ENCODE results near the gene TIMP4. TPM values are rescaled to one million over a fixed set of nuclear protein-coding genes. Genes with fewer than 3 reads are reported as not detected.

TIMP4 gene
- total RNA-seq, 1 donor from 2014 or later, result 0.75 TPM

DNA sequence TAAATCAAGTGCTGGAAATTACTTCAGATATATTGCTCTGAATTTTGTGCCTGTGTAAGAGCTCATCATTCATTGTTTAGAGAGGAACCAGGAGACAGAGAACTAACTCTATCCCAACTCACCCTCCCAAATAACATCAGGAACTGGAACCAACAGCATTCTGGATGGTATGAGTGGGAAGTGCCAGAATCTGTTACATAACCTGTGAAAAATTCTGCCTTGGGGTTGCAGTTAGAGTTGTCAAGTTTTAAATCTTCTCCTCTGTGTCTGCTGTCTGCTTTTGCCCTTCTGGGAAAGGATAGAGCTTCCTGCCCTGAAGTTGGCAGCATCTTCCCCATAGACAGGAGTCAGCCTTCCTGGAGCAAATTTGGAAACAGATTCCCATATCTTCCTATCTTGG, 41.2 kb downstream of the TIMP4 start:
- Mint-ChIP-seq H3K36me3 (ENCODE audit: low read depth) (no peaks in the 10 kb centered on the region), H3K9me3 (peaks cover 4% of the 10 kb centered on the region), H3K4me3 (no peak overlapping the region), H3K4me1 (no peaks in the 10 kb centered on the region), H3K27me3 (ENCODE audit: low read depth) (peaks cover 38% of the 10 kb centered on the region), H3K27ac (ENCODE audit: unreplicated experiment) (no peak overlapping the region)
- TF ChIP-seq, protein P1, sequence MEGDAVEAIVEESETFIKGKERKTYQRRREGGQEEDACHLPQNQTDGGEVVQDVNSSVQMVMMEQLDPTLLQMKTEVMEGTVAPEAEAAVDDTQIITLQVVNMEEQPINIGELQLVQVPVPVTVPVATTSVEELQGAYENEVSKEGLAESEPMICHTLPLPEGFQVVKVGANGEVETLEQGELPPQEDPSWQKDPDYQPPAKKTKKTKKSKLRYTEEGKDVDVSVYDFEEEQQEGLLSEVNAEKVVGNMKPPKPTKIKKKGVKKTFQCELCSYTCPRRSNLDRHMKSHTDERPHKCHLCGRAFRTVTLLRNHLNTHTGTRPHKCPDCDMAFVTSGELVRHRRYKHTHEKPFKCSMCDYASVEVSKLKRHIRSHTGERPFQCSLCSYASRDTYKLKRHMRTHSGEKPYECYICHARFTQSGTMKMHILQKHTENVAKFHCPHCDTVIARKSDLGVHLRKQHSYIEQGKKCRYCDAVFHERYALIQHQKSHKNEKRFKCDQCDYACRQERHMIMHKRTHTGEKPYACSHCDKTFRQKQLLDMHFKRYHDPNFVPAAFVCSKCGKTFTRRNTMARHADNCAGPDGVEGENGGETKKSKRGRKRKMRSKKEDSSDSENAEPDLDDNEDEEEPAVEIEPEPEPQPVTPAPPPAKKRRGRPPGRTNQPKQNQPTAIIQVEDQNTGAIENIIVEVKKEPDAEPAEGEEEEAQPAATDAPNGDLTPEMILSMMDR (conservative IDR thresholded peaks at IDR 0.05), result no peak
- no peak for DNase-seq (ENCODE audit: low read depth, low spot score)

DNA sequence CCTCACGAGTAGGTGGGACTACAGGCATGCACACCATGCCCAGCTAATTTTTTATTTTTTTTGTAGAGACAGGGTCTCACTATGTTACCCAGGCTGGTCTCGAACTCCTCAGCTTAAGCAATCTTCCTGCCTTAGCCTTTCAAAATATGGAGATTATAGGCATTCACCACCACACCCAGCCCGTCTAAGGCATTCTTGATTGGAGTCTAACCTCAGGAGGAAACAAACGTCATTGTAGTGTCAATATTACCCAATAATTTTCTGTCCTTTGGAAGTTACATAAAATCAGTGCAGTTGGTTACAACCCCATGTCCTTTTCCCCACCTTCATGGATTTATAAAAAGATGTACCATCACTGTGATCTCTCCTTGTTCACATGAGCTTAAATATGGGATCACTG, 41.8 kb downstream of the TIMP4 start:
- peaks cover 4% of the 10 kb centered on the region for H3K9me3 Mint-ChIP-seq
- no peaks in the 10 kb centered on the region for H3K36me3 Mint-ChIP-seq (ENCODE audit: low read depth)
- TF ChIP-seq, protein P1 (conservative IDR thresholded peaks at IDR 0.05), result no peak
- peaks cover 38% of the 10 kb centered on the region for H3K27me3 Mint-ChIP-seq (ENCODE audit: low read depth)
- no peak for DNase-seq (ENCODE audit: low read depth, low spot score)
- no peaks in the 10 kb centered on the region for H3K4me1 Mint-ChIP-seq
- H3K27ac Mint-ChIP-seq (ENCODE audit: unreplicated experiment), result no peak overlapping the region
- no peak overlapping the region for H3K4me3 Mint-ChIP-seq

DNA sequence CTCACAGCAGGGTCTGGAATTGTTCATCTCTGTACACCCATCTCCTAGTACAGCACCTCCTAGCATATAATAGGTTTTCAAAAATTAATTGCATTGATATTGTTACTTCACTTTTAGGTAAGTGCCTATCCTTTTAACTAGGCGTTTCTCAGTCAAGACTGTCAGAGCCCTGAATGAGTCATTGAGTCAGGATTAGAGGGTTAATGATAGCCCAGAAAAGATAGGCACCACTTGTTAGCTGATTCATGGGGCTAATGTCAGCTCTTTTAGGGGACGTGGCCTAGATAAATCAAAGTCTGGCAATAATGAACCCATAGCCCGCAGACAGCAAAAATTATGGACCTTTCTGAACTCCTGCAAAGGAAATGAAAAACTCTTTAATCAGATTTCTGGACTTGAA, 42.9 kb downstream of the TIMP4 start:
- H3K4me1 Mint-ChIP-seq, result no peaks in the 10 kb centered on the region
- TF ChIP-seq, protein P1 (conservative IDR thresholded peaks at IDR 0.05), result no peak

DNA sequence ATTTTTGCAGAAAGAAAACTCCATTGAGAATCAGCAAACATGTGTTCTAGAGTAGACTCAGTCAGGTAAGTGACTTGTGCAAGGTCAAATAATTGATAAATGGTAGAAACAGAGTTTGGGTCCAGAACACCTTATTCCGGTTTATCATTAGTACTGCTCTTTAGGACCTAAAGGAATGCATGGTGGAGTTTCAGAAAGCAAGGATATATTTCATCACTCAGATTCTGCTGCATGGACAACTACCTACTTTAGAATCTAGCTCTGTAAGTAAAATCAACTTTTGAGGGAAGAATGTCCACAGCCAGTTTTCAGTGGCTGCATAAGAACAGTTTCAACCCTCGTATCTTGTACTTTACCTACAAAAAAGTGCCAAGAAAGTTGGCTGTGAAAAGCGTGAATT, 43.6 kb downstream of the TIMP4 start:
- Mint-ChIP-seq H3K27ac (ENCODE audit: unreplicated experiment) (no peak overlapping the region), H3K4me1 (no peaks in the 10 kb centered on the region), H3K4me3 (no peak overlapping the region), H3K9me3 (peaks cover 18% of the 10 kb centered on the region), H3K36me3 (ENCODE audit: low read depth) (no peaks in the 10 kb centered on the region), H3K27me3 (ENCODE audit: low read depth) (peaks cover 41% of the 10 kb centered on the region)
- TF ChIP-seq, protein P1 (conservative IDR thresholded peaks at IDR 0.05), result no peak
- no peak for DNase-seq (ENCODE audit: low read depth, low spot score)

More for the DNA sequence above, 42.9 kb downstream of the TIMP4 start:
- no peak for DNase-seq (ENCODE audit: low read depth, low spot score)
- Mint-ChIP-seq H3K36me3 (ENCODE audit: low read depth) (no peaks in the 10 kb centered on the region), H3K9me3 (peaks cover 12% of the 10 kb centered on the region), H3K27me3 (ENCODE audit: low read depth) (peaks cover 41% of the 10 kb centered on the region), H3K27ac (ENCODE audit: unreplicated experiment) (no peak overlapping the region), H3K4me3 (no peak overlapping the region)

DNA sequence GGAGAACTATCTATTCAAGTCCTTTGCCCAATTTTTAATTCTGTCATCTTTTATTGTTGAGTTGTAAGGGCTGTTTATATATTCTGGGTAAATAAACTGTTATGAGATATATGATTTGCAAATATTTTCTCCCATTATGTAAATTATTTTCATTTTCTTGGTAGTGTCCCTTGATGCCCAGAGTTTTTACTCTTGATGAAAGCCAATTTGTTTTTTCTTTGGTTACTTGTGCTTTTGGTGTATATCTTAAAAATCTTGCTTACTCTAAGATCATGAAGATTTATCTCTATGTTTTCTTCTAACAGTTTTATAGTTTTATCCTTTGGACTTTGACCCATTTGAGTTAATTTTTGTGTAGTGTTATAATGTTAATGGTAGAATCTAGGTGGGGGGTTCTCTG, 44.5 kb downstream of the TIMP4 start:
- no peak overlapping the region for H3K4me3 Mint-ChIP-seq
- H3K4me1 Mint-ChIP-seq, result no peaks in the 10 kb centered on the region
- H3K27ac Mint-ChIP-seq (ENCODE audit: unreplicated experiment), result no peak overlapping the region
- TF ChIP-seq, protein P1 (conservative IDR thresholded peaks at IDR 0.05), result no peak
- H3K27me3 Mint-ChIP-seq (ENCODE audit: low read depth), result peaks cover 41% of the 10 kb centered on the region
- H3K36me3 Mint-ChIP-seq (ENCODE audit: low read depth), result no peaks in the 10 kb centered on the region
- H3K9me3 Mint-ChIP-seq, result peaks cover 18% of the 10 kb centered on the region
- DNase-seq (ENCODE audit: low read depth, low spot score), result no peak
